IPS DF 4.7 (cell line): Measurements from ENCODE around the gene KCNH1.

Source experiments
- DNase-seq: peaks from one replicate; pipeline ENCODE4 v3.0.0-alpha.2; 2013; ENCODE audit warnings: low spot score; ENCODE audit errors: extremely low read depth

KCNH1 gene

DNA sequence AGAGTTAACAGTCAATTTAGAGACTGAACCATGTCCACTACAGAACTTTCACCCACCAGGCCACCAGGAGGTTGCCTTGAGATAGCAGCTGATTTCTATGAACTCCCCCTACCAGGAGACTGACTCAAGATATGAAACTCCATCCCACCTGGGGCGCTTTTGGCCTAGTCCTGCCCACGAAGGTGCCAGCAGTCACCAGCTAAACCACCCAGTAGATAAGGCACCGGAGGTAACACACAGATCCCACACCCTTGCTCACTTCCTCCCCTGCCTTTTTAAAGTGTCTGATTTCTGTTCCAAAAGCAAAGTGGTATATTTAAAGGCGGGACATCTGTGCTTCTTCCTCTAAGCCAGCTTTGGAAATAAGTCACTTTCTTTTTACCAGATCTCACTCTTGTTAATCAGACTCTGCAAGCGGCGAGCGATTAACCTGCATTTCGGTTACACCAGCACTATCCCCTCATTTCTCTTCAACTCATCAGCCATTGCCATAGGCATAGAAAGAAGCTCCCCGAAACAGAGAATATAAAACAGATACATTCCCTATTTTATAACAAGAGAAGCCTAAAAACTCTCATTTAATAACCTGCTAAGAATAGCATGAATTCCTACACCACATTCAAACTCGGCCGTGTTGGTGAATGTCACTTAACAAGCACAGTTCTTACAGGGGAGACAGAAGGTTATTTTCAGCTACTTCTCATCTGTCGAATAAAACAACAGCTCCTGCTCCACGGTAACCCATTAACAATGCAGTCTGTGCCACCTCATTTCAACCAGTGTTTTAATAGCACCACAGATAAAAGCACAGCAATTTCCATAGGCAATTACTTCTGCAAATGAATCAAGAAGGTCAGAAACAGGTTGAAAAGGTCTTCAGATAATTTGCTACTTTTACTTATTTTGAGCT lies 318.1 kb downstream of the KCNH1 start:
- DNase-seq: no peak

DNA sequence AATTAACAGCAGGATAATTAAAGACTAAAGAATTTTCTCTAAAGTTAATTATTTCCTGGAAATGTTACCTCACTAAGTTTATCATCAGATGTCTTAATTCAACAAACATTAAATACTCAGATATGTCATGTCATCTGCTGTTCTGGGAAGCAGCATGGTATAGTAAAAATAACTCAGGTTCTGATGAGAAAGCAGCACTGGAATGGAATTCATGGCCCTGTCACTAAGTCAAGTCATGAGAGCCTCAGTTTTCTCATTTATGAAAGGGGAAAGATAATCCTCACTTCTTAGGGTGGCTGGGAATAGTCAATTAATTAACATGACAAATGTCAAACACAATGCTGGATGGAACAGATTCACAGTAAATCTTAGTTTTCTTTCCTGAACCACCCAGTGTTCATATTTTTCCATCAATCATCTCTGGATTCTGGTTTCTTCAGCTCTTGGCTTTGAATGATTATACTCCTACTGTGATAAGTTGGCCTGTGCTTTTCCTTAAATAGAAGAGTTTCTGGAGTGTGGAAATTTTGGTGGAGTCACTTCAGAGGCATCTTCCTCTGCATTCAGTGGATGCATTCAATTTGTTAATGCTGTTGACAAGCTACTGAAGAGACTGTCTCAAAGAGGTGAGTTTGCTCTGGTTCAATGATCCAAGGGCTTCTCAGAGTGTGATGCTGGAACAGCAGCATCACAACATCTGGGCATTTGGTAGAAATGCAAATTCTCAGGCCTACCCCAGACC lies 319.4 kb downstream of the KCNH1 start:
- no peak for DNase-seq

DNA sequence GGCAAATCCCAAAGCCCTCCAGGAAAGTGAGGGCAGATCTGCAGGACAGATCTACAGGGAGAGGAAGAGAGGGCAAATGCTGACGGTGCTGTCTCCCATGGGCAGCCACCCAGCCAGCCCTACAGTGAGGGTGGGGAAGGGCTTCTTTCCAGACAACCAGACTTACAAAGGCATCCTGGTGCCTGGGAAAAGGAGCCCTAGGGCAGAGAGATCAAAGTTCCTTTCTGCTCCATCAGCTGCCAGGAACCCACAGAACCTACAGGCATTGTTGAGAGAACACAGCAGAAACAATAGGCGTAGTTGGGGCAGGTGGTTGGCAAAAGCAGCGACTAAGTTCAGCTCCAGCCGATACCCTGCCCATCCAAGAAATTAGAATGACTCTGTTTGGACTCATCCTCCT lies 332.4 kb downstream of the KCNH1 start:
- DNase-seq: no peak

DNA sequence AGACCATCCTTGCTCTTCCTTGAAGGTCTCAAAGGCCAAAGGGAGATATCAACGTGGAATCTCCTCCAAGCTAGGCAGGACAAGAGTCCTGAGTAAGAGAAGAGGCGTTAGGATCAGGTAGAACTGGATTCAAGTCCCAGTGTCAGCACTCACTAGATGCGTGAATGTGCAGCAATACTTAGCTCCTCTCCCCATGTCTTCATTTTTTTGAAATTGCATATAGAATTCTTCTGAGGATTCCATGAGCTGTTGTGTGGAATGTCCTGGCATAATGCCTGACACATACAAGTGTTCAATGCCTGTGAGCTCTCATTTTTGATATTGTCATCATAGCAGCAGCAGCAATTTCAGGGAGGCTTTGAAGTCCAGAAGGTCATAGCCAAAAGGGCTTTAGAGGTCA lies 333.2 kb downstream of the KCNH1 start:
- DNase-seq: no peak

GRCh38 chr1:210800301-210800700 lies 333.6 kb downstream of the KCNH1 start:
- DNase-seq: no peak

GRCh38 chr1:210797422-210797821 lies 336.5 kb downstream of the KCNH1 start:
- no peak for DNase-seq

GRCh38 chr1:210796421-210796820 lies 337.5 kb downstream of the KCNH1 start:
- DNase-seq: no peak

- no peak for DNase-seq
Observed at GRCh38 chr1:210794445-210794844, 339.5 kb downstream of the KCNH1 start.

GRCh38 chr1:210792250-210793102 lies 341.5 kb downstream of the KCNH1 start:
- no peak for DNase-seq

DNA sequence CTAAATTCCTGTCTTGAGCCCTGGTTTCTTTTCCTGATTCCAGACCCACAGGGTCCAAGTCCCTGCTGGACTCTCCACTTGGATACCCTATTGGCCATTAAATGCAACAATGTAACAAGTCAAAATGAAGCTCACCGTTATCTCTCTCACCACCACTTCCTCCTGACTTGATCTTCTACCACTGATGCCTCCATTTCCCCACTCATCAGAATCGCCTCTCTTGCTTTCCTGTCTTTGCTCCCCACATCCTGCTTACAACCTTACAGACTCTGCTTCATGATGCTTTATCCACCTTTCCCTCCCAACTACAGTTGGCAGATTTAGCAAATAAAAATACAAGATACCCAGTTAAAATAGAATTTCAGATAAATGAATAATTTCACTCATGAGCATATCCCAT lies 343.8 kb downstream of the KCNH1 start:
- no peak for DNase-seq

GRCh38 chr1:210787800-210788199 lies 346.1 kb downstream of the KCNH1 start:
- DNase-seq: no peak

GRCh38 chr1:210786546-210786945 lies 347.4 kb downstream of the KCNH1 start:
- no peak for DNase-seq

GRCh38 chr1:210783925-210784324 lies 350.0 kb downstream of the KCNH1 start:
- DNase-seq: no peak

GRCh38 chr1:210781652-210782051 lies 352.3 kb downstream of the KCNH1 start:
- no peak for DNase-seq

GRCh38 chr1:210779269-210779668 lies 354.7 kb downstream of the KCNH1 start:
- DNase-seq: no peak

GRCh38 chr1:210777914-210778313 lies 356.0 kb downstream of the KCNH1 start:
- DNase-seq: no peak

DNA sequence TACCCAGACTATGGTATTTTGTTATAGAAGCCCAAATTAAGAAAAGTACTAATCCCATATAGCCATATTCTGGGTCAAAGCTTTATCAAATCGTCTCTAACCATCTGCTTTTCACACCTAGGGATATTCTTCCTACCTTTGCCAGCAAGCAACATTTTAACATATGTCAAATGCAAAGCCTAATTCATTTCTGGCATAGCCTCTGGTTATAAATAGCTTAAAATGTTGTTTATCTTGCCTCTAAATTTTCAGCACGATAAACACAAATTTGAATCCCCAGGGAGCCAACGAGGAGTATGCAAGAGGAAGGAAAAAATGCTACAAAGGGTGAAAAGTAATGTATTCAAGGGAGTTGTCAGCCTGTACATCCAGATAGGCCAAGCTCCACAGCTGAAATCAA lies 357.2 kb downstream of the KCNH1 start:
- no peak for DNase-seq

- DNase-seq: no peak
Observed at GRCh38 chr1:210775289-210775688, 358.7 kb downstream of the KCNH1 start.

DNA sequence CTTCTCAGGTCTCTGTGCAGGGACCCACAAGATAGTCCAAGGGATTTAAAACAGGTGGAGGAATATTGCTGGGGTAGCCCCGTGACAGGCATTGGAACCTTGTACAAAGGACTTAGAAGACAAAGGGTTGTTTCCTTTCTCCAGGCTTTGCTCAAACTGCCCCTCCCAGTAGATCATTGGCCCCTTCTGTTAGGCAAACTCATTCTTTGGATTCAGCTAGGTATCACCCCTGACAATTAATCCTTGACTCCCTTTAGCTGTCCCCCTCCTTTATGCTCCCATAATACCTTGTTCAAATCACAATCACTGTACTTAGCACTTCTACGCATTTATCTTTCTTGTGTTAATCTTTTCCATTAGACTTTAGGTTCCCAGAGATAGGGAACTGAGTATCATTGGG lies 360.5 kb downstream of the KCNH1 start:
- no peak for DNase-seq

DNA sequence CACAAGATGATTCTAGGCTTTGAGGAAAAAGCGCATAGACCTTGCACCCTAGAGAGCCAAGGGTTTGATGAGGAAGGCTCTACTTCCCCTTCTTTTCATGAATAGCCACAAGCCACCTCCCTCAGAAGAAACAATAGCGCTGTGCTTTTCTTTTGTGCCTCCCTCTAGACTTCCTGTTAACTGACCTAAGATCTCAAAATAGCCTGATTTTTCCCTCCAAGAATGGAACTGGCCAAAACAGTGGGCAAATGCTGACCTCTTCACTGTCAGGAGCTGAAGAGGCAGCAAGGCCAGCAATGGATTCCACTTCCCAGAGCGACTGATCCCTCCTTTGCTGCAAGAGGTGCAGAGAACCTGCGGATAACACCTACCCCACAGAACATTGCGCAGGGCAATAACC lies 362.8 kb downstream of the KCNH1 start:
- DNase-seq: no peak

DNA sequence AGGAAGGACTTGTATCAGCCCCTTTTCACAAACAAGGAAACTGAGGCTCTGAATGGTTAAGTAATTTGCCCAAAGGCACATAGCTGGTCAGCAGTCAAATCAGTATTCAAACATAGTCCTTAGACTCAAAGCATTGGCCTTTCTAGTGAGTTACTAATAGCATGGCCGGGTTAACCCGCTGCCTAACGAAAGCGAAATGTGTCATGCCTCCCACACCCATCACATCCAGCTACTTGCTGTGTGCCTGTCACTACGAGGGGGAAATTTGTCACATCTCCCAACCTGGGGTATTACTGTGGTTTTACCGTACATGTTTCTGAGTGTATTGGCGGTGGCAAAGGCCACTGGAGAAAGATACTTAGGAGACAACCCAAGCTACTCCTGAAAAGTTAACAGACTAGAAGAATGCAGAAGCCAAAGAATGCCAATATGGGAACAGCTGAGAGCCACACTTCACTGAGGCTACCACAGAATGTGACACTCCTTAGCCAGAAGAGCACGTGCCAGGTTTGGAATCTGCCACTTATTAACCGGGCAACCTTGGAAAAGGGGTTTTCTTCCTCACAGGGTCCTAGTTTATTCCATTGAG lies 363.5 kb downstream of the KCNH1 start:
- DNase-seq: no peak
